ENCODE measurements around the gene PDE4D. TPM values are rescaled to one million over a fixed set of nuclear protein-coding genes. Genes with fewer than 3 reads are reported as not detected.
"Not testable (repeated sequence)": the region's sequence is repeated elsewhere in the genome, so short reads cannot be mapped to it uniquely, and the experiment has no call there.

Gene PDE4D
- total RNA-seq, 1 donor, result 27.7 TPM

DNA sequence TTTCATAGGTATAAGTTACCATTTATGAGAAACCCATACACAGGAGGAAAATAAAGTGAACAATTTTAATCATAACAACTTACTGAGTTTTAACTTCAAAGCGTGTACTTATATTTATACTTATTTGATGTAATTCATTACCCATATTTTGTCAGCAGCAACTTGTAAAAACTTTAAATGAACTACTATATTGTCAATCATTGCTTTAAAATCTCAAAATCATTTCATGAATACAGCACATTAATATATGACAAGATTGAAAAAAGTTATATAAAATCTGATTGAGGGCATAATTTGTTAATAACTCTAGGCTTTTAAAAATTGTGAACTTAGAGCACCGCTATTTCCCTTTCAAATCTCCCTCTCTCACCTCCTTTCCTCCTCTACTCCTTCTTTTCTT is 573.1 kb downstream of the PDE4D start:
- no peak for DNase-seq (ENCODE audit: low read depth in 2 of 3, low spot score in 2 of 3)

GRCh38 chr5:59319250-59319649 is 574.3 kb downstream of the PDE4D start:
- no peak for DNase-seq (ENCODE audit: low read depth in 2 of 3, low spot score in 2 of 3)

GRCh38 chr5:59317774-59318205 is 575.7 kb downstream of the PDE4D start:
- DNase-seq (ENCODE audit: low read depth in 2 of 3, low spot score in 2 of 3), result no peak

GRCh38 chr5:59317023-59317773 is 576.3 kb downstream of the PDE4D start:
- no peak for DNase-seq (ENCODE audit: low read depth in 2 of 3, low spot score in 2 of 3)

- DNase-seq (ENCODE audit: low read depth in 2 of 3, low spot score in 2 of 3), result no peak
Measured at GRCh38 chr5:59312223-59312622, 581.3 kb downstream of the PDE4D start.

DNA sequence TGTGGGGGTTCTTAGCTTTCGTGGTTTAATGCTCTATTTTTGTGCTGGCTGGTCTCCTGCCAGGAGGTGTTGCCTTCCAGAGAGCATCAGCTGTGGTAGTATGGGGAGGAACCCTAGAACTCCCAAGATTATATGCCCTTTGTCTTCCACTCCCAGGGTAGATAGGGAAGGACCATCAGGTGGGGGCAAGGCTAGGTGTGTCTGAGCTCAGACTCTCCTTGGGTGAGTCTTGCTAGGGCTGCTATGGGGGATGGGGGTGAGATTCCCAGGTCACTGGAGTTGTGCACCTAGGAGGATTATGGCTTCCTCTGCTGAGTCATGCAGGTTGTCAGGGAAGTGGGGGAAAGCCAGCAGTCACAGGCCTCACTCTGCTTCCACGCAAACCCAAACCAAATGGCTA is 584.8 kb downstream of the PDE4D start:
- not testable (repeated sequence) for DNase-seq (ENCODE audit: low read depth in 2 of 3, low spot score in 2 of 3)

DNA sequence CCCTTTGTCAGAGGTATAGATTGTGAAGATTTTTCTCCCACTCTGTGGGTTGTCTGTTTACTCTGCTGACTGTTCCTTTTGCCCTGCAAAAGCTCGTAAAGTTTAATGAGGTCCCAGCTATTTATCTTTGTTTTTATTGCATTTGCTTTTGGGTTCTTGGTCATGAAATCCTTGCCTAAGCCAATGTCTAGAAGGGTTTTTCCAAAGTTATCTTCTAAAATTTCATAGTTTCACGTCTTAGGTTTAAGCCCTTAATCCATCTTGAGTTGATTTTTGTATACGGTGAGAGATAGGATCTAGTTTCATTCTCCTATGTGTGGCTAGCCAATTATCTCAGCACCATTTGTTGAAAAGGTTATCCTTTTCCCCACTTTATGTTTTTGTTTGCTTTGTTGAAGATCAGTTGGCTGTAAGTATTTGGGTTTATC is 590.2 kb downstream of the PDE4D start:
- not testable (repeated sequence) for DNase-seq (ENCODE audit: low read depth in 2 of 3, low spot score in 2 of 3)

GRCh38 chr5:59302509-59302908 is 591.0 kb downstream of the PDE4D start:
- DNase-seq (ENCODE audit: low read depth in 2 of 3, low spot score in 2 of 3), result not testable (repeated sequence)

- DNase-seq (ENCODE audit: low read depth in 2 of 3, low spot score in 2 of 3), result peak in 1 of 3 donors; percentile 11
Measured at GRCh38 chr5:59301727-59302126, 591.8 kb downstream of the PDE4D start.

GRCh38 chr5:59300930-59301329 is 592.6 kb downstream of the PDE4D start:
- no peak for DNase-seq (ENCODE audit: low read depth in 2 of 3, low spot score in 2 of 3)

GRCh38 chr5:59299006-59299405 is 594.5 kb downstream of the PDE4D start:
- DNase-seq (ENCODE audit: low read depth in 2 of 3, low spot score in 2 of 3), result no peak

DNA sequence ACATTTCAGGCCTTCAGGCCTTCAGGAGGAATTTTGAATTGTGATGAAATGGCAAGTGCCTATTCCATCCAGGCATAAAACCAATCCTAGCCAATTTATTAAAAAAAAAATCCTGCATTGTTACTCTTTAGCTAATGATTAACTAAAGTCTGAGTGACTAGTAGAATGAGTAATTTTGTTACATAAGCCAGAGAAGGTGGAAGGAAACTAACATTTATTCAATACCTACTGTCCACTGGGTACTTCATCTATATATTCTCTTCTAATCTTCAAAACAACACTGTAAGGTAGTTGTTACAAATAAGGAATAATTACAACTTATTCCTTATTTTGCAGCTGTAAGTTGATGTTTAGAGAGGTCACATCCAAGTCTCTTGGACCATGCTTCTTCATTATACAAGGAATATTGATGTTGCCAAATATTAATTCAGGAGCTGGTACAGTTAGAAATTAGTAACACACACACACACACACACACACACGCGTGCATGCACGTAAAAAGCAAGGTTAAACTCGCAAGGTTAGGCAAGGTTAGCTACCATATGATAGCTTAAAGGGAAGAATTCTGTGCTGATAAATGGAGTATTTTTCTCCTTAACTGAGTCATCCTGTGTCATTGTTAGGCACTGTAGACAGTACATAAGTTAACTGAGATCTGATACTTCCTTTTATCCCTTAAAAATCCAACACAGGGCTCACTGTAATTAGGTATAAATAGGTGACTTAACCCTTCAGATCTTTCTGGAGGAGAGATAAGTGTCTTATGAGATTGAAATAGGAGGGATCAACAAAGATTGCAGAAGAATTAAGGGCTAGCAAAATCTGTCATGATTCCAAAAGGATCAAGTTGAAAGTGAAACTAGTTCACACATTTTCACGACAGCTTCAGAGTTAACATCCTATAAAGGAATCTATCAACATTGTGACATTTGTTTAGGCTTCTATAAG is 596.9 kb downstream of the PDE4D start:
- peak in 1 of 3 donors; percentile 53 for DNase-seq (ENCODE audit: low read depth in 2 of 3, low spot score in 2 of 3)

DNA sequence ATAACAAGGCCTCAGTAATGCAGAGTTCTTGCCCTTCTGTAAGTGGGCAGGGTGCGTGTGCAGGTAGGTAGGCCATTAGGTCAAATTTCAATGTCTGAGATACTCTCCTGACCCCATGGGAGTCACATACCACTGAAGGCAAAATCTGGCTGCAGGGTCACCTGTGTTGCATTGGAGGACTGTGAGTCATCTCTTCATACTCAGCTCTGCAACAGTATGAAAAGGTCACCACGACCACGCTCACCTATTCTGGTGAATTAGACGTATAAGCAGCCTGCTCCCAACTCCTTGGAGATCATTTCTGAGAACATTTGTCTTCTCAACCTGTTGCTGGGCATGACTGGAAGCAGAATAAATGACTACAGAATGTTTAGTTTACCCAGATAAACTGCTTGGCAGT is 599.8 kb downstream of the PDE4D start:
- no peak for DNase-seq (ENCODE audit: low read depth in 2 of 3, low spot score in 2 of 3)

DNA sequence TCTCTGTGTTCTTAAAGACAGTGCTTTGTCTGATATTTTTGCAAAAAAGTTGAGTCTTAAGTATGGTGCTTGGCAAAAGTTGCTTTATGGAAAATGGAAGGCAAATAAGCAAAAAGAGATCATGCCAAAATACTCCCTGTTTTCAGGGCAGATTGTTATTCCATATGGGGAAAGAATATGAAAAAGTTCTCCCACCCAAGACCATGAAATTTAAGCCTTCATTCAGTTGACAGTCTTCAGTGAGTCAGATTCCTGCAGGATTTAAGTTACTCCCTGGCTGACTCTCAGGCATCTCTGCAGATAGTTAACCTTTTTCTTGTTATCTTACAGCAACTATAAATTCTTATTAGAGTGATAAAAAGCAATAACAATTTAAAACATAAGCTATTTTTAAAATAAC is 601.6 kb downstream of the PDE4D start:
- no peak for DNase-seq (ENCODE audit: low read depth in 2 of 3, low spot score in 2 of 3)

DNA sequence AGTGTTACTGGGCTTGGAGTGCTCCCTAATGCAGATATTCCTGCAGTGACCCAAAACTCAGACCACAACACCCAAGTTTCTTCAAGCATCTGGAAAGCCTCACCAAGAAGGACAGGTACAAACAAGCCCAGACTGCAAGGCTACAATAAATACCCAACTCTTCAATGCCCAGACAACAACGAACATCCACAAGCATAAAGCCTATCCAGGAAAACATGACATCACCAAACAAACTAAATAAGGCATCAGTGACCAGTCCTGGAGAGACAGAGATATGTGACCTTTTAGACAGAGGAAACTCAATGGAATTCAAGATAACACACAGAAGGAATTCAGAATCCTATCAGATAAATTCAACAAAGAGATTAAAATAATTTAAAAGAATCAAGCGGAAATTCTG is 605.6 kb downstream of the PDE4D start:
- no peak for DNase-seq (ENCODE audit: low read depth in 2 of 3, low spot score in 2 of 3)

DNA sequence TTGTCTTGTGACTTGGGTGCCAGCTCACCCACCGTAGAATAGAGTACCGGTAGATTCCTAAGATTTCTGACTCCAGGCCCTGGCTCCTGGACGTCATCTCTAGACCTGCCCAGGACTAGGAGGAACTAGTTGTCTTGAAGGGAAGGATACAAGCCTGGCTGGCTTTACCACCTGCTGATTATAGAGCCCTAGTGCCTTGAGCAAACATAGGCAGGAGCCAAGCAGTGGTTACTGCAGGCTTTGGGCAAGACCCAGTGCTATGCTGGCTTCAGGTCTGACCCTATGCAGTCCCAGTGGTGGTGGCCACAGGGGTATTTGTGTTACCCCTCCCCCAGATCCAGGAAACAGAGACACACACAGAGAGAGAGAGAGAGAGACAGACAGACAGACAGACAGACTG is 606.2 kb downstream of the PDE4D start:
- DNase-seq (ENCODE audit: low read depth in 2 of 3, low spot score in 2 of 3), result no peak

GRCh38 chr5:59286510-59286909 is 607.0 kb downstream of the PDE4D start:
- DNase-seq (ENCODE audit: low read depth in 2 of 3, low spot score in 2 of 3), result no peak

DNA sequence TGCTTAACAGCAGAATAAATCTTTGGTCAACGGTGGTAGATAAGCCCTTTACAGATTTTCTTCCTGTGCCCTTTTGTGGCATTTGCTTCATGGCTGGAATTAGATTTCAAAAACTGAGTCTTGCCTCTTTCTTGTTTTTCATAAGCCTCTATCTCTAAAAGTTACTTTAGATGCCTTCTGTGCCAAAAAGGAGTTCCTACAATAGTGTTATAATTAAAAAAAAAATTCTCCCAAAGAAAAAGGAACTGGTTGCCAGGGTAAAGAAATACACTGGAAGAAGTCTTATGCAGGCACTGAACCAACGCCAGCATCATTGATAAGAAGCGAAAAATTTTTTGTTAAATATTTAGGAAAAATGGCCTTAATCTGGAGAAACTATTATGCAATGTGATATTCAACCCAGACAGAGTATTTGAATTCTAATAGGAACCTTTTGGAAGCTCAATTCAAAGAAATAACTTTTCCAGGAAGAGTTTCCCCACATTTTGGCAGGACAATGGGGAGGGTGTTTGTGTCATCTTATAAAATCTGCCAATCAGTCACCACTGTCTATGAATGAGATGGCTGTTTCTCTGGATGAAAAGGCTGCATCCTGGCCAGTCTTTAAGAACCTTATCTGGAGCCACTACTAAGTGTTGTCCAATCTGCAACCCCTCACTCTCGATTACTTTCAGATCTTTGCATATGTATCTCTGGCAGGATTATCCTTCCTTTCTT is 608.1 kb downstream of the PDE4D start:
- DNase-seq (ENCODE audit: low read depth in 2 of 3, low spot score in 2 of 3), result no peak

- no peak for DNase-seq (ENCODE audit: low read depth in 2 of 3, low spot score in 2 of 3)
Measured at GRCh38 chr5:59282726-59283125, 610.8 kb downstream of the PDE4D start.

GRCh38 chr5:59279979-59280378 is 613.5 kb downstream of the PDE4D start:
- no peak for DNase-seq (ENCODE audit: low read depth in 2 of 3, low spot score in 2 of 3)

DNA sequence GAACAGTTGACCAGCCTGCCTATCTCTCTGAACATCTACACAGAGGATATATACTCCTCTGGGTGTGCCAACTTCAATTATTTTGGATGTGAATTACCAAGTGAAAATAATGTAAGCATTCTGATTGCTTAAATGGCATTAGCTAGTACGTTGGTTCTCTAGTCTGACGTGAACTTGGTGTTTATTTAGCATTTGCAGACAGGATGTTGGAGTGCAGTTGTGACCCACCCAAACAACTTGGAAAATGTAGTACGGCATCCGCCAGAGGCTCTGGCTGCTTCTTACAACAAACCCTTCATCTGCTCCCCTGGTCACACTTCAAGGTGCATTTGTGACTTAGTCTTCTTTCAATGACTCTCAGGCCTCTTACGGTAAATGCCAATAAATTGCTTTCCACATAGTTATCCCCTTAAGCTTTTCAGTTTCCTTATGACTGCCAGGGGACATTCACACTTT is 616.6 kb downstream of the PDE4D start:
- no peak for DNase-seq (ENCODE audit: low read depth in 2 of 3, low spot score in 2 of 3)
